Hepatocyte (in vitro differentiated cells): ENCODE results near the gene EIF4H.

Experiments
- CTCF ChIP-seq: fragments of 200-600 bp; sonication (generic); IDR thresholded peaks from 2 replicates; pipeline ENCODE4 v1.5.1; 2016; ENCODE audit warnings: antibody characterized with exemption, mild to moderate bottlenecking; ENCODE audit not compliant: poor library complexity
- EZH2phosphoT487 ChIP-seq: fragments of 200-600 bp; sonication (generic); IDR thresholded peaks from one replicate; pipeline ENCODE4 v1.6.1; 2018; ENCODE audit warnings: antibody characterized with exemption, mild to moderate bottlenecking, low read depth, moderate library complexity; ENCODE audit not compliant: unreplicated experiment, severe bottlenecking

GRCh38 chr7:74231232-74231590 is 57.1 kb downstream of the EIF4H start:
- no peak for TF ChIP-seq CTCF
- no peak for TF ChIP-seq EZH2phosphoT487
